Right lobe of liver (tissue), 6 donors: Measurements from ENCODE around the gene FAM72B. TPM values are rescaled to one million over a fixed set of nuclear protein-coding genes. Genes with fewer than 3 reads are reported as not detected.
A peak's percentile ranks its signal among the peaks of the same experiment; 100 is the strongest.
"Not testable (repeated sequence)": the region's sequence is repeated elsewhere in the genome, so short reads cannot be mapped to it uniquely, and the experiment has no call there.

Source experiments
- ATAC-seq, 4 donors: fragments of 200-7000 bp; cut with Tn5 transposase; one replicate each; pipeline ENCODE4 v1.9.1; 2020; ENCODE audit warnings: mild to moderate bottlenecking in 4 of 4, moderate library complexity in 4 of 4
- DNase-seq, 3 donors: peaks; one replicate each; pipeline ENCODE4 v3.0.0-alpha.2; 2020
- H3K27ac ChIP-seq, 3 donors: fragments of 200-600 bp; one replicate each; pipeline ENCODE4 v1.8.0; 2022
- H3K27me3 ChIP-seq, 2 donors: fragments of 200-600 bp; one replicate each; pipeline ENCODE4 v1.8.0; 2022
- H3K36me3 ChIP-seq, 4 donors: fragments of 200-600 bp; sonication (generic) in 1 of 4; one replicate each; pipeline versions ENCODE4 v1.5.1 to v1.8.0; 2017 to 2022; ENCODE audit warnings: control low read depth in 1 of 4
- H3K4me1 ChIP-seq, 4 donors: fragments of 200-600 bp; sonication (generic) in 1 of 4; one replicate each; pipeline versions ENCODE4 v1.5.1 to v1.8.0; 2017 to 2022; ENCODE audit warnings: control low read depth in 1 of 4
- H3K4me3 ChIP-seq, 3 donors: fragments of 200-600 bp; one replicate each; pipeline ENCODE4 v1.8.0; 2022
- H3K9me3 ChIP-seq, 4 donors: fragments of 200-600 bp; sonication (generic) in 1 of 4; one replicate each; pipeline versions ENCODE4 v1.5.1 to v1.8.0; 2017 to 2022; ENCODE audit warnings: control low read depth in 1 of 4
- WGBS: methylation state at CpG from one replicate; pipeline ENCODE4 v1.1.6; 2018; ENCODE audit warnings: low coverage, low lambda C conversion rate; ENCODE audit not compliant: insufficient coverage; ENCODE audit errors: missing lambda C conversion rate; 5-methylcytosine and 5-hydroxymethylcytosine counted together
- intact Hi-C, 2 donors: fragments of 100-400 bp; cut with DNase I; formaldehyde crosslinking; loops; one replicate each; pipeline versions ENCODE4 v1.11.2 to v1.14.1; 2022
- total RNA-seq, 6 experiments: library from RNA; depleted of rRNA in 2 of 6; stranded (reverse); fragments of >200 nt in 2 of 6; fragmentation: NEBNext Ultra II Directional in 3 of 6; extraction: Animal tissue kit (Norgen Biotek cat#: 25700) in 3 of 6; gene quantifications; one replicate each; pipeline versions ENCODE4 v1.1.0 to v1.2.4, GENCODE V29; 2016 to 2023
- donor health status: DM: no; HTN: yes; CAD: no.
- donor health status: DM: no; HTN: no; CAD: no.
- donor health status: DM: no; HTN: no; CAD: no.
- donor health status: DM: no; HTN: yes; CAD: no.
- donor health status: DM: no; HTN: yes; CAD: no.

Gene FAM72B
- total RNA-seq, 6 experiments from 2014 or later = 0.38 to 0.68 (median 0.64) TPM; not detected in 2

GRCh38 chr1:121214544-121215156 is 30.5 kb upstream of the FAM72B start:
- H3K4me1 ChIP-seq, H3K9me3 ChIP-seq, H3K27ac ChIP-seq, DNase-seq, H3K27me3 ChIP-seq, intact Hi-C loops, H3K36me3 ChIP-seq, H3K4me3 ChIP-seq: not testable (repeated sequence)
- no CpG with 5 or more reads among the region's 5 CpGs for WGBS
- ATAC-seq = peak; percentile 47 to 70 (median 60)

GRCh38 chr1:121213491-121213890 is 29.4 kb upstream of the FAM72B start:
- peak in 2 of 4 donors; percentile 15 to 61 for ATAC-seq
- H3K4me1 ChIP-seq, intact Hi-C loops, H3K27me3 ChIP-seq, H3K9me3 ChIP-seq, H3K36me3 ChIP-seq, H3K27ac ChIP-seq, H3K4me3 ChIP-seq, DNase-seq: not testable (repeated sequence)
- WGBS = 37% methylated on average over 3 of the region's 9 CpGs

- not testable (repeated sequence) for H3K4me1 ChIP-seq
Measured at GRCh38 chr1:121210778-121211177, 26.6 kb upstream of the FAM72B start.

GRCh38 chr1:121208375-121208774 is 24.2 kb upstream of the FAM72B start:
- intact Hi-C loops = not testable (repeated sequence)
- WGBS = 82% methylated on average over 4 of the region's 6 CpGs

More at GRCh38 chr1:121210778-121211177, 26.6 kb upstream of the FAM72B start:
- ATAC-seq, H3K27me3 ChIP-seq, H3K27ac ChIP-seq, H3K4me3 ChIP-seq, H3K9me3 ChIP-seq, DNase-seq, intact Hi-C loops, H3K36me3 ChIP-seq: not testable (repeated sequence)
- 71% methylated on average over 1 of the region's 2 CpGs for WGBS

GRCh38 chr1:121207328-121207727 is 23.2 kb upstream of the FAM72B start:
- H3K27ac ChIP-seq, H3K9me3 ChIP-seq, DNase-seq, H3K4me1 ChIP-seq, ATAC-seq, intact Hi-C loops, H3K4me3 ChIP-seq, H3K27me3 ChIP-seq, H3K36me3 ChIP-seq: not testable (repeated sequence)
- WGBS = 83% methylated on average over 1 of the region's 2 CpGs

More at GRCh38 chr1:121208375-121208774, 24.2 kb upstream of the FAM72B start:
- not testable (repeated sequence) for H3K4me1 ChIP-seq, ATAC-seq, H3K36me3 ChIP-seq, H3K9me3 ChIP-seq, DNase-seq, H3K4me3 ChIP-seq, H3K27me3 ChIP-seq, H3K27ac ChIP-seq

GRCh38 chr1:121205786-121206711 is 21.9 kb upstream of the FAM72B start:
- DNase-seq, H3K4me3 ChIP-seq, intact Hi-C loops, H3K36me3 ChIP-seq, H3K27me3 ChIP-seq, H3K27ac ChIP-seq, ATAC-seq, H3K4me1 ChIP-seq, H3K9me3 ChIP-seq: not testable (repeated sequence)
- WGBS = 67% methylated on average over 1 of the region's 8 CpGs

GRCh38 chr1:121202986-121203385 is 18.8 kb upstream of the FAM72B start:
- DNase-seq, H3K9me3 ChIP-seq, H3K4me1 ChIP-seq, H3K27ac ChIP-seq, ATAC-seq, H3K27me3 ChIP-seq, intact Hi-C loops, H3K36me3 ChIP-seq, H3K4me3 ChIP-seq: not testable (repeated sequence)
- WGBS = 67% methylated on average over 2 of the region's 3 CpGs

- H3K27ac ChIP-seq = peak overlapping the region in 2 of 3 donors; percentile 62 to 74
- intact Hi-C loops, H3K9me3 ChIP-seq, DNase-seq, H3K4me3 ChIP-seq, H3K4me1 ChIP-seq, H3K36me3 ChIP-seq, H3K27me3 ChIP-seq: not testable (repeated sequence)
- ATAC-seq = peak; percentile 76 to 91 (median 82)
- 37% methylated on average over 9 of the region's 13 CpGs for WGBS
Measured at GRCh38 chr1:121200985-121201981, 17.1 kb upstream of the FAM72B start.

GRCh38 chr1:121200232-121200631 is 16.1 kb upstream of the FAM72B start:
- H3K27me3 ChIP-seq, ATAC-seq, H3K9me3 ChIP-seq, intact Hi-C loops, H3K36me3 ChIP-seq, DNase-seq, H3K4me1 ChIP-seq, H3K27ac ChIP-seq, H3K4me3 ChIP-seq: not testable (repeated sequence)
- no CpG with 5 or more reads among the region's 1 CpG for WGBS

- ATAC-seq, intact Hi-C loops, H3K36me3 ChIP-seq, DNase-seq, H3K4me3 ChIP-seq, H3K4me1 ChIP-seq, H3K9me3 ChIP-seq, H3K27me3 ChIP-seq, H3K27ac ChIP-seq: not testable (repeated sequence)
- 100% methylated on average over 1 of the region's 3 CpGs for WGBS
Measured at GRCh38 chr1:121199763-121200162, 15.6 kb upstream of the FAM72B start.
